ENCODE measurements around the gene C4orf17. TPM values are rescaled to one million over a fixed set of nuclear protein-coding genes. Genes with fewer than 3 reads are reported as not detected.
A peak's percentile ranks its signal among the peaks of the same experiment; 100 is the strongest.
"Not testable (repeated sequence)": the region's sequence is repeated elsewhere in the genome, so short reads cannot be mapped to it uniquely, and the experiment has no call there.

The C4orf17 gene
- total RNA-seq, 1 experiment from 2014 or later = not detected

DNA sequence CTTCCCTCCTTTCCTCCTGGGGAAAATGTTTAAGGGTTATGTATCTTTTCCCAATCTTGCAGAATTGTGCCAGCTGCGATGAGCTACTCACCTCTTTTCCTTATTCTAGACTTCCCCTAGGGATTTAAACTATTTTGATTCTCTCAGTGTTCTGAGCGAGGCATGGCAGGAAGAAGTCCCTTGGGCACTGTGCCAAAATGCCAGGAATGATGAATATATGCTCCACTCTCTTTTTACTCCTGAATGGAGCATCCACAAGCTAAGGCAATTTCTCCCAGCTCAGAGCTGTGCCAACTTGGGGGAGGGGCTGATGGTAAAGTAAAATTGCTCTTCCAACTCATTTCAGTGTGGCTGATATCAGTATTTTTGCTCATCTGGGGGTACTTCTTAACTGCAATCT lies 4.0 kb upstream of the C4orf17 start:
- H3K4me1 ChIP-seq (replicated peaks) = no peaks in the 10 kb centered on the region
- no peak for DNase-seq (ENCODE audit: low read depth in 1 of 2, low spot score in 2 of 2)

DNA sequence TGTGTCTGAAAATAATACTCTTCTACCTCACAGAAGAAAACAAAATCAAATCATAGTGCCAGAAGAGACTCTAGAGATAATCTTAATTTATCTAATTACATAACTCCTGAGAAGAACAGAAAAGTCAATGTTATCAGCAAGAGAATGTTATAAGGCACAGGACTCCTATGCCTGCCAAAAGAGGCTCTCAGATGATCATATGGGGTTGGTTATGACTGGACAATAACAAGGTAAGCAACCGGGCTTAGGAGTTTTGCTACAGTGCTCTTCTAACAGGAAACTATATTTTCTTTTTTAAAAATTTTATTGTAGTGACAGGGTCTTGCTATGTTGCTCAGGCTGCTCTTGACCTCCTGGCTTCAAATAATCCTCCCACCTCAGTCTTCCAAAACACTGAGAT lies 3.5 kb upstream of the C4orf17 start:
- no peak for DNase-seq (ENCODE audit: low read depth in 1 of 2, low spot score in 2 of 2)

More for the DNA sequence above, 4.0 kb upstream of the C4orf17 start:
- H3K36me3 ChIP-seq = no peaks in the 10 kb centered on the region
- H3K27ac ChIP-seq = no peak overlapping the region
- H3K9me3 ChIP-seq (replicated peaks) = no peaks in the 10 kb centered on the region
- H3K27me3 ChIP-seq (replicated peaks) = no peaks in the 10 kb centered on the region; the same call in 1 of the 2 replicates
- no peak overlapping the region for H3K4me3 ChIP-seq

DNA sequence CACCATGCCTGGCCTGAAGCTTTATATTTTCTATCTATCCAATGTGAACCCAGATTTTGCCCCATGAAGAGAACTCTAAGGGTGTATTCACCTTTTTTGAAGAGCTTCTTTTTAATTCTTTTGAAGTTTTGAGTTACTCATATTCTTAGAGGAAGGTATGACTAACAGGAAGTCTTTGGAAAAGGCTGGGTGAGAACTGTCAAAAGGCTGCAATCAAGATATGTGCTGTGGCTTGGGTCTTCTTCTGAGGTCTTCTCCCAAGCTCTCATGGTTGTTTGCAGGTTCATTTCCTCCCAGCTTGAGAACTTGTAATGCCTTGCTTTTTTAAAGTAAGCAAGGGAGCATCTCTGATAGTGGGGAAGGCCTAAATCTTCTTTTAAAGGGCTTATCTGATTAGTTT lies 3.1 kb upstream of the C4orf17 start:
- Histone ChIP-seq H3K4me3 (no peak overlapping the region), H3K27me3 (replicated peaks) (no peaks in the 10 kb centered on the region; the same call in 1 of the 2 replicates), H3K27ac (no peak overlapping the region), H3K4me1 (replicated peaks) (no peaks in the 10 kb centered on the region), H3K9me3 (replicated peaks) (no peaks in the 10 kb centered on the region), H3K36me3 (no peaks in the 10 kb centered on the region)
- no peak for DNase-seq (ENCODE audit: low read depth in 1 of 2, low spot score in 2 of 2)

More for the DNA sequence above, 3.5 kb upstream of the C4orf17 start:
- Histone ChIP-seq H3K36me3 (no peaks in the 10 kb centered on the region), H3K4me3 (no peak overlapping the region), H3K27me3 (replicated peaks) (no peaks in the 10 kb centered on the region; the same call in 1 of the 2 replicates), H3K27ac (no peak overlapping the region), H3K4me1 (replicated peaks) (no peaks in the 10 kb centered on the region), H3K9me3 (replicated peaks) (no peaks in the 10 kb centered on the region)

DNA sequence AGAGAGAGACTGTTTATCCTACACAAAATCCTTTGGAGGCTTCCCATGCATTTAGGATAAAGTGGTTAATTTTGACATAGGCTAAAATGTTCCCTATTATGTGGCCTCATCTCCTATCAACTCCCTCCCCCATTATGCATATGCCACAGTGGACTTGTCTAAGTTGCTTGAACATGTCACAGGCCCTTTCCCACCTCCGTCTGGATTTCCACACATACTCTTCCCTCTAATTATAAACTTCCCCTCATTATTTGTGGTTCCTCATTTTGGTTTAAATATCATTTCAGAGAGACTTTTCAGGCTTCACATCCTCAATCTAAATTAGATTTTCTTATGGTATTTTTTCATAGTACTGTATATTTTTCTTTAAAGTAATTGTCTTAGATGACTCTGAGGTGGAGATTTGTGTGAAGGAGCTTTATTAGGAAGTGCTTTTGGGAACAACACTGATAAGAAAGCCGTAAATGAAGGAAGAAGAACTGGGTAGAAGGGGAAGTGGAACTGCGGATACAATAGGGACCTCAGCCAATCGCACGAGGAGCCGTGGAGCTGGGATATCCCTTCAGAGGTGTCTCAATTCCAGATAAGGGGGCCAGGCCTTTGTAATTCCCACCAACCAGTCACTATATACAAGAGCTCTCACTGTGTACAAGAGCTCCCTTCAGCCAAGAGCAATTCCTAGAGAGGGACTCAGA lies 7.9 kb downstream of the C4orf17 start:
- no peaks in the 10 kb centered on the region for H3K36me3 ChIP-seq
- no peak overlapping the region for H3K27ac ChIP-seq
- no peaks in the 10 kb centered on the region for H3K9me3 ChIP-seq (replicated peaks)
- H3K27me3 ChIP-seq (replicated peaks) = peaks cover 6% of the 10 kb centered on the region; the same call in 1 of the 2 replicates
- no peaks in the 10 kb centered on the region for H3K4me1 ChIP-seq (replicated peaks)
- DNase-seq (ENCODE audit: low read depth in 1 of 2, low spot score in 2 of 2) = no peak
- H3K4me3 ChIP-seq = no peak overlapping the region

DNA sequence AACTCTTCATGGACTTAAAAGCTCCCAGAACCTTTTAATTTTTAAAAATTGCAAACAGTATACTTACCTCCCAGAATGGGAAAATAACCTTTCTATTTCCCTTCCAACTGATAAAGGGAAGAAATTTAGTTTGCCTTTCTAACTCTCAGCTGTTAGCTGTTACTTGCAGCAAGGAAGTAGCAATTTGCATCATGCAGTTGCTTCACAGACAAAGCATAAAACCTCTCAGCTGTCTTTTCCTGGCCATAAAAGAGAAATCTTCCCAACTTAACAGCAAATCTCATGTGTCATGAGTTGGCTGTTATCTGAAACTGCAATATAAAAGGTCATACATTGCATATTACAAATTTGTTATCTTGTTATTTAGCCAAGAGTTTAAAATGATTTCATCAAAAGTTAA lies 18.4 kb downstream of the C4orf17 start:
- DNase-seq (ENCODE audit: low read depth in 1 of 2, low spot score in 2 of 2) = no peak

DNA sequence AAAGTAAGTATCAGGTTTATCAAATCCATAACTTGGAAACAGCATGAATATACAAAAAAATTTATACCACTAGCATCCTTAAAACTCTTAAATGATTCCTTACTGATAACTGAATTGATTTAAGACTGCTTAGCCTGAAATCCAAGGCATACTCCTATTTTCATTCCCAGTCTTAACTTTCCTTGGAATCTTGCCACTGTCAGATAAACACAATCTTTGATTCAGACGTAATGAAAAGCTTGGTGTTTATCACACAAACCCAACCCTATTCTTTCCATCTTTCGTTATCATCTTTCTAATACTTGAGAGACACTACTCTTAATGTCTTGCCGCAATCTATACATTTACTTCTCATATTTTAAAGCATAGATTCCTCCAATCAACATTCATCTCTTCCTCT lies 19.1 kb downstream of the C4orf17 start:
- Histone ChIP-seq H3K27me3 (replicated peaks) (no peaks in the 10 kb centered on the region), H3K36me3 (no peaks in the 10 kb centered on the region), H3K4me1 (replicated peaks) (no peaks in the 10 kb centered on the region), H3K4me3 (no peak overlapping the region), H3K27ac (no peak overlapping the region), H3K9me3 (replicated peaks) (no peaks in the 10 kb centered on the region)
- no peak for DNase-seq (ENCODE audit: low read depth in 1 of 2, low spot score in 2 of 2)

More for the DNA sequence above, 18.4 kb downstream of the C4orf17 start:
- Histone ChIP-seq H3K27me3 (replicated peaks) (no peaks in the 10 kb centered on the region), H3K27ac (no peak overlapping the region), H3K9me3 (replicated peaks) (no peaks in the 10 kb centered on the region), H3K4me3 (no peak overlapping the region), H3K36me3 (no peaks in the 10 kb centered on the region), H3K4me1 (replicated peaks) (no peaks in the 10 kb centered on the region)

DNA sequence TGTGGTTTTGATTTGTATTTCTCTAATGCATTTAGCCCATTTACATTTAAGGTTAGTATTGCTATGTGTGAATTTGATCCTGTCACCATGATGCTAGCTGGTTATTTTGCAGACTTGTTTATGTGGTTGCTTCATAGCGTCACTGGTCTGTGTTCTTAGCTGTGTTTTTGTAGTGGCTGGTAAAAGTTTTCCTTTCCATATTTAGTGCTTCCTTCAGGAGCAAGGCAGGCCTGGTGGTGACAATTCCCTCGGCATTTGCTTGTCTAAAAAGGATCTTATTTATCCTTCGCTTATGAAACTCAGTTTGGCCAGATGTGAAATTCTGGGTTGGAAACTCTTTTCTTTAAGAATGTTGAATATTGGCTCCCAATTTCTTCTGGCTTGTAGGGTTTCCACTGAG lies 23.9 kb downstream of the C4orf17 start:
- H3K4me3 ChIP-seq; H3K27ac ChIP-seq; H3K27me3 ChIP-seq (replicated peaks); H3K9me3 ChIP-seq (replicated peaks); H3K4me1 ChIP-seq (replicated peaks); H3K36me3 ChIP-seq; DNase-seq (ENCODE audit: low read depth in 1 of 2, low spot score in 2 of 2): not testable (repeated sequence)

DNA sequence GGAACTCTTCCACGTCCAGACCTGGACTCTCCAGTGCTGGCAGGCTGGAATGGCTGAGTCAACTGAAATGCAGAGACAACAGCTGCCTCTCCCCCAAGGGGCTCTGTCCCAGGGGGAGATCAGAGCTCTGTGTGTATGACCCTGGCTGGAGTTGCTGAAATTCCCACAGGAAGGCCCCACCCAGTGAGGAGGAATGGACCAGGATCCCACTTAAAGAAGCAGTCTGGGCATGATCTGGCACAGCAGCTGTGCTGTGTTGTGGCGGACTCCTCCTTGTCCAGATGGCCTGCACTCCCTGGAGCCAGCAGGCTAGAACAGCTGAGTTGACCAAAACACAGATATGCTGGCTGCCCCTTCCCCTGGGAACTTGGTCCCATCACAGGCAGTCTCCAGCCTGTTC lies 25.4 kb downstream of the C4orf17 start:
- no peaks in the 10 kb centered on the region for H3K36me3 ChIP-seq
- no peaks in the 10 kb centered on the region for H3K4me1 ChIP-seq (replicated peaks)
- H3K27me3 ChIP-seq (replicated peaks) = no peaks in the 10 kb centered on the region
- no peak for DNase-seq (ENCODE audit: low read depth in 1 of 2, low spot score in 2 of 2)
- no peak overlapping the region for H3K4me3 ChIP-seq
- no peak overlapping the region for H3K27ac ChIP-seq
- H3K9me3 ChIP-seq (replicated peaks) = no peaks in the 10 kb centered on the region

DNA sequence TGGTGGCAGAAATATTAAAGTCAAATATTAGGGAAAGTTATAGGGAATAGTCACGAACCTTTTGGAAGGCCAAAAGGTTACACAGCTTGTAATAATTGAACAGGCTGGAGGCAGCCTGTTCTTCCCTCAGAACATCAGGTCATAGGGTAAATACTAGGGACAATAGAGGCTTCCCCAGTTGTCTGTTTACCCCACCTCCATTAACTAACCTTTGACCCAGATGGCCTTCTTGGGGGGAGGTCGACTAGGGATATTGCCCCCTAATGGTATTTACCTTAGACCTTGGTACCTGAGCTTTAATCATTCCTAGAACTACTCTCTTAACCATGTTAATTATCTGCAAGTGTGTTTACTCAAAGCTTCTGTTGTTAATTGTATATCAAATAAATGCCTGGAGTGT lies 26.0 kb downstream of the C4orf17 start:
- Histone ChIP-seq H3K4me3 (no peak overlapping the region), H3K36me3 (no peaks in the 10 kb centered on the region), H3K27ac (no peak overlapping the region), H3K9me3 (replicated peaks) (no peaks in the 10 kb centered on the region), H3K27me3 (replicated peaks) (no peaks in the 10 kb centered on the region), H3K4me1 (replicated peaks) (no peaks in the 10 kb centered on the region)
- DNase-seq (ENCODE audit: low read depth in 1 of 2, low spot score in 2 of 2) = no peak

DNA sequence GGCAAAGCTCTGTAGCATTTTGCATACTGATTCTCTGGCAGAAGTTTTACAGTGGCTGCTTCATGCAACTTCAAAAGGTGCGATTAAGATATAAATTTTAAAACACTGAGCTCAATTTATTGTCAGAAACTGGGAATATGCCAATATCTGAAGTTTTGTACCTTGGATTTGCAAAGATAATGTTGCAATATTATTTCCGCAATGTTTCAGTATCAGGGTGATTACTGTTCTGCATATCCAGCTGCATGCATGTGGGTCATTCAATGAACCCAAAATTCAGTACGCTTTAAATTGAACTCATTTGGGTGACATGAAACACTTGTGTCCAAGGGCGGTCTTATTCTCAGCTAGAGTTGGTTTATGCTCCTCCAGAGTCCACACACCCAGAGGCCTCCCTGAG lies 26.9 kb downstream of the C4orf17 start:
- no peaks in the 10 kb centered on the region for H3K36me3 ChIP-seq
- DNase-seq (ENCODE audit: low read depth in 1 of 2, low spot score in 2 of 2) = no peak
- no peaks in the 10 kb centered on the region for H3K9me3 ChIP-seq (replicated peaks)
- H3K4me3 ChIP-seq = no peak overlapping the region
- no peaks in the 10 kb centered on the region for H3K27me3 ChIP-seq (replicated peaks)
- H3K4me1 ChIP-seq (replicated peaks) = no peaks in the 10 kb centered on the region
- H3K27ac ChIP-seq = no peak overlapping the region

DNA sequence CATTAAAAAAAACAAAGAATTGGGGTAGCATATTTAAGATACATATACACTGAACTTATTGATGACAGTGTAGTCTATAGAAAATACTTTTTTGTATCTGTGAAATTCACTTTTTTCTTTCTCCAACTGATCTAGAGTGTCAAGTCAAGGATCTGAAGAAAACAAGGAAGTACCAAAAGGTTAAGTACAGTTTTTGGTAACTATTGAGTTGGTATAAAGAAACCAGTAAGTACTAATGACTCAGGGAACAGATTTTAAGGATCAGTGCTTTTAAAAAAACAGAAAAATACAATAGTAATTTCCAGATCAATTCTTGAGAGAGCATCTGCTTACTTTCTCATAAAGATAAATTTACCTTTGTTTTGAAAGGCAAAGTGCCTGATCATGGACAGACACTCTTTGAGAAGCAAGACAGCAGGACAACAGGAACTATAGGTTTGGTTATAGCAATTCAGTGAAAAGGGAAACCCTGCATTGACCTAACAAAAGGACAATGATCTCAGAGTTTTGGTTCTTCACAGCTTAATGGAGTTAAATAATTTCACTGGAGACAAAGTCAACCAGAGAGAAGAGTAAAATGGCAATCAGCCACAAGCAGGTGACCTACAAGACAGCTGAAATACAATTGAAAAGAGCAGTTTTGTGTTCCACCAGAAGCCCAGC lies 29.6 kb downstream of the C4orf17 start:
- Histone ChIP-seq H3K9me3 (replicated peaks) (no peaks in the 10 kb centered on the region), H3K36me3 (no peaks in the 10 kb centered on the region), H3K4me1 (replicated peaks) (no peaks in the 10 kb centered on the region), H3K27me3 (replicated peaks) (no peaks in the 10 kb centered on the region), H3K4me3 (no peak overlapping the region), H3K27ac (no peak overlapping the region)
- DNase-seq (ENCODE audit: low read depth in 1 of 2, low spot score in 2 of 2) = no peak

DNA sequence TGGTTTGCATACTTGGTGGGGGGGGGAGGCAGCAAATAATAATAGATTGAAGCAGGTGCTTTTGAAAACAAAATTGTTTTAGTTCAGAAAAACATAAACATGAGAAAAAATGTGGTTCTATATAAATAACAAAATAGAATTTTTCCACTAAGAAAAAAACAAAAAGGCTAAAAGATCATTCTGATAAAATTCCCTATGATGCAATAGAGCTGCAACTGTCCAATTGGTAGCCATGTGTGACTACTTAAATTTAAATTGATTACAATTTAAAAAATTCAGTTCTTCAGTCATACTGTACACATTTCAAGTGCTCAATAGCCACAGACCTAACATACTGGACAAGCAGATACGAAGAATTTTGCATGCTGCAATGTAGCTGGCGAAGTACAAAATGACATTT lies 42.1 kb downstream of the C4orf17 start:
- Histone ChIP-seq H3K27me3 (replicated peaks) (no peaks in the 10 kb centered on the region), H3K36me3 (no peaks in the 10 kb centered on the region; the same call in 1 of the 2 replicates), H3K4me1 (replicated peaks) (no peaks in the 10 kb centered on the region), H3K27ac (no peak overlapping the region), H3K4me3 (no peak overlapping the region), H3K9me3 (replicated peaks) (no peaks in the 10 kb centered on the region)
- no peak for DNase-seq (ENCODE audit: low read depth in 1 of 2, low spot score in 2 of 2)

DNA sequence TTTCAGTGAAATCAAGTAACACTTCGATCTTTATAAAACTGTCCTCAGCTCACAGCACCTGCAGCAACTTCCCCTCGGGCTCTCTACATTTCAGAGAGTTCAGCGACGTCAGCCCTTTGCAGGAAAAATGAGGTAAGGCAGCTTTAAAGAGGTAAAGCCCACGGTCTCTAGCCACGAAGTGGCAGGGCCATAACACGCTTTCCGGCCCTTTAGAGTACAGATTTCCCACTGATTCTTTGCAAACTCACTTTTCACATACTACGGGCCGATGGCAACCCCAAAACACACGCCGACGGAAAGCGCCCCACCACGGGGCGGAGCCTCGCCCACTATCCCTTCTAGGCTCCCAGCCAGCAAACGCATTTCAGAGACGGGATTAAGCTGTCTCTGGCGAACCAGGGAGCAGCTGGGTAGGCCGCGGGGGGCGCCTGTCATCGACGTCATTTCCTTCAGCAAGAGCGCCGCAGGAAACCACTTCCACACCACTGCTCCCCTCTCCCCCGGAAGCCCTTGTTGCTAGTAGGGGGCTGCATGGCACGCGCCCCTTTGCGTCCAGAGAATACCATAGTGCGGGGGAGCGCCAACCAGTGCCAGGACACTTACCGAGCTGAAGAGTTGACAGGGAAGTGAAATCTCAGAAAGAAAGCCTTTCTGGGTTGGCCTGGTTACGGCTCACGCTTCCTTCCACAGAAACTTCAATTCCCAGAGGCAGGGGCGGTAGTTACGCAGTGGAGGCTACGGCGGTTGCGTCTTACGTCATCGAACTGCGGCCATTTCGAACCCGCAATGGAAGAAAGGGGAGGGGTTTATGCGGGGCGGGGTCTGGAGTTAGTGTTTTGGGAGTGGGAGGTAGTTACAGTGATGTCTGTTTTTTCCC lies 52.7 kb downstream of the C4orf17 start, which contains the start of gene TRMT10A:
Gene TRMT10A, minus strand, starts transcription at position 730 of the 877 bp plus-strand sequence. CDS start 4,701 bp downstream, outside the sequence.
- DNase-seq (ENCODE audit: low read depth in 1 of 2, low spot score in 2 of 2) = peak; percentile 97 to 99
- Histone ChIP-seq H3K27me3 (replicated peaks) (no peaks in the 10 kb centered on the region), H3K27ac (peak within 1 kb of the TSS; percentile 97), H3K4me1 (replicated peaks) (peaks cover 4% of the 10 kb centered on the region), H3K4me3 (peak within 1 kb of the TSS; percentile 61), H3K9me3 (replicated peaks) (no peaks in the 10 kb centered on the region), H3K36me3 (no peaks in the 10 kb centered on the region)

DNA sequence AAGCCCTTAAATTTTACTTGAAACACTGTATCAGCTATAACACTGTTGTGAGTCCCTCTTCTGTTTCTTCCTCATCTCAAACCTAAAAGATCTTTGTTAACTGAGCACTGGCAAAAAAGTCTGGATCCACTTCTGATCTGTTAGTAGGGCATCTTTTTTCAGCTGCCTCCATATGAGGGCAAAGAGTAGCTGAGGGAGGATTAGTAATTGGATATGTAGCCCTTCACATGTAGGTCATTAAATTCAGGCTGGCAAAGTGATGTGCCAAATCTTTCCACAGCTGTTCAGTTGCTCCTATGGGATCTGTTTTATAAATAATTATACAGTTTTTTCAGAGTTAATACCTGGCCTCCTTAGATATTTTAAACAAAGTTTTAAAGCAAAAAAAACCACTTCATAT lies 54.1 kb downstream of the C4orf17 start:
- no peak overlapping the region for H3K27ac ChIP-seq
- DNase-seq (ENCODE audit: low read depth in 1 of 2, low spot score in 2 of 2) = no peak
- no peaks in the 10 kb centered on the region for H3K36me3 ChIP-seq
- H3K4me3 ChIP-seq = no peak overlapping the region
- H3K9me3 ChIP-seq (replicated peaks) = no peaks in the 10 kb centered on the region
- H3K27me3 ChIP-seq (replicated peaks) = no peaks in the 10 kb centered on the region
- H3K4me1 ChIP-seq (replicated peaks) = peaks cover 4% of the 10 kb centered on the region

All from SJSA1 (cell line).